K562 (cell line): ENCODE data around the gene DPM1. TPM values are rescaled to one million over a fixed set of nuclear protein-coding genes. Genes with fewer than 3 reads are reported as not detected.

Experiments used
- ATAC-seq: fragments of 200-7000 bp; cut with Tn5 transposase; 3 replicates; pipeline ENCODE4 v1.9.1; 2020; ENCODE audit warnings: moderate library complexity
- BruUV-seq: library from RNA; stranded (reverse); fragments of 400-500 nt; replicated peaks from 2 replicates; lab custom pipeline; 2021; lab: Mats Ljungman, UMichigan
- CTCF ChIA-PET: fragments of 300-600 bp; formaldehyde crosslinking; extraction: SDS; loops from one replicate; lab custom pipeline; 2021; ENCODE audit warnings: low intra/inter-chr PET ratio; lab: Yijun Ruan, JAX
- POLR2A ChIA-PET: fragments of 300-600, 350-650 bp; sonication (Branson Sonifier 250); formaldehyde crosslinking; extraction: SDS; loops from one replicate; lab custom pipeline; 2021; ENCODE audit warnings: antibody characterized with exemption, inconsistent platforms; lab: Yijun Ruan, JAX
- DNase-seq, 4 experiments: peaks; one replicate each; pipeline versions ENCODE4 v3.0.0 to v3.0.0-alpha.2; 2011 to 2018; ENCODE audit warnings: low spot score in 3 of 4, mixed read lengths in 3 of 4; ENCODE audit errors: extremely low read depth in 1 of 4
- FAIRE-seq: peaks from 2 replicates; lab custom pipeline; 2011; peaks lifted over from hg19 to GRCh38; lab: Jason Lieb, UNC
- H2AFZ ChIP-seq: 2 replicates; pipeline ENCODE4 v1.6.0; 2011; ENCODE audit warnings: low read depth, low read length, control low read depth, inconsistent platforms
- H3K27ac ChIP-seq: fragments of 200-600 bp; 3 replicates; pipeline ENCODE4 v1.8.0; 2011; ENCODE audit warnings: low read depth, mild to moderate bottlenecking, control low read depth, inconsistent platforms, low read length, moderate library complexity, mixed read lengths; ENCODE audit errors: extremely low read depth
- H3K27me3 ChIP-seq, 2 experiments: fragments of 300-600 bp in 1 of 2; 2 replicates in 1 of 2; 3 replicates in 1 of 2; pipeline versions ENCODE4 v1.6.0 to v1.8.0; 2011; ENCODE audit warnings: inconsistent platforms in 2 of 2, low read length in 2 of 2, mild to moderate bottlenecking in 1 of 2, mixed read lengths in 1 of 2, moderate library complexity in 1 of 2; ENCODE audit not compliant: control insufficient read depth in 2 of 2, insufficient read depth in 2 of 2
- H3K36me3 ChIP-seq: fragments of 300-600 bp; 3 replicates; pipeline ENCODE4 v1.8.0; 2011; ENCODE audit warnings: mild to moderate bottlenecking, low read length, inconsistent platforms; ENCODE audit not compliant: control insufficient read depth, insufficient read depth
- H3K4me1 ChIP-seq, 2 experiments: fragments of 200-600 bp in 1 of 2; replicated peaks in 1 of 2; 2 replicates in 1 of 2; 3 replicates in 1 of 2; pipeline versions ENCODE4 v1.5.1 to v1.8.0; 2011; ENCODE audit warnings: inconsistent platforms in 2 of 2, low read length in 2 of 2, mild to moderate bottlenecking in 1 of 2, mixed read lengths in 1 of 2, moderate library complexity in 1 of 2; ENCODE audit not compliant: control insufficient read depth in 2 of 2, insufficient read depth in 2 of 2
- H3K4me2 ChIP-seq: 2 replicates; pipeline ENCODE4 v1.6.1; 2011; ENCODE audit warnings: low read length, control low read depth, inconsistent platforms, mixed read lengths; ENCODE audit not compliant: insufficient read depth
- H3K4me3 ChIP-seq: fragments of 200-600 bp; sonication (generic), shearing (Covaris generic); 2 replicates; pipeline ENCODE4 v1.5.1; 2016; ENCODE audit warnings: control low read depth, inconsistent platforms
- H3K79me2 ChIP-seq: fragments of 200-600 bp; 3 replicates; pipeline ENCODE4 v1.8.0; 2011; ENCODE audit warnings: low read length, inconsistent platforms; ENCODE audit not compliant: control insufficient read depth, insufficient read depth
- H3K9ac ChIP-seq, 2 experiments: 2 replicates each; pipeline versions ENCODE4 v1.6.0 to v1.6.1; 2011; ENCODE audit warnings: low read depth in 2 of 2, low read length in 2 of 2, control low read depth in 1 of 2, inconsistent platforms in 1 of 2, mild to moderate bottlenecking in 1 of 2, mixed read lengths in 1 of 2; ENCODE audit not compliant: insufficient read depth in 1 of 2
- H3K9me1 ChIP-seq: one replicate; pipeline ENCODE4 v1.6.0; 2011; ENCODE audit warnings: inconsistent platforms, mild to moderate bottlenecking, low read length, moderate library complexity; ENCODE audit not compliant: control insufficient read depth, insufficient read depth
- H3K9me3 ChIP-seq: replicated peaks from 2 replicates; pipeline ENCODE4 v1.5.1; 2011; ENCODE audit warnings: low read depth, low read length, inconsistent platforms; ENCODE audit not compliant: control insufficient read depth, insufficient read depth
- H4K20me1 ChIP-seq: replicated peaks from 2 replicates; pipeline ENCODE4 v1.6.1; 2011; ENCODE audit warnings: low read length, inconsistent platforms, mixed read lengths; ENCODE audit not compliant: control insufficient read depth, insufficient read depth
- ATF3 ChIP-seq, 2 experiments: fragments of 450-650 bp in 1 of 2; sonication (generic) in 1 of 2; formaldehyde crosslinking in 1 of 2; IDR thresholded peaks in 1 of 2; conservative IDR thresholded peaks in 1 of 2; 2 replicates each; pipeline versions ENCODE4 v1.6.1 to v1.8.1; 2016 to 2023; ENCODE audit warnings: mild to moderate bottlenecking in 2 of 2, moderate library complexity in 2 of 2, inconsistent platforms in 1 of 2, missing genetic modification reagents in 1 of 2
- C11orf30 ChIP-seq: fragments of 450-650 bp; IDR thresholded peaks from 2 replicates; pipeline ENCODE4 v1.6.1; 2016; ENCODE audit warnings: low read depth, mild to moderate bottlenecking
- CEBPG ChIP-seq, 3 experiments: fragments of 200-800 bp in 1 of 3; sonication (Bioruptor generic) in 1 of 3; sonication (generic) in 1 of 3; formaldehyde crosslinking in 1 of 3; IDR thresholded peaks in 2 of 3; conservative IDR thresholded peaks in 1 of 3; 2 replicates each; pipeline versions ENCODE4 v1.6.1 to v1.8.0; 2016 to 2022; ENCODE audit warnings: missing compliant biosample characterization in 2 of 3, missing genetic modification characterization in 2 of 3, mild to moderate bottlenecking in 1 of 3, missing genetic modification reagents in 1 of 3
- ILF3 ChIP-seq: fragments of 450-650 bp; IDR thresholded peaks from 2 replicates; pipeline ENCODE4 v1.6.1; 2018; ENCODE audit warnings: antibody characterized with exemption, mild to moderate bottlenecking, moderate library complexity, borderline replicate concordance
- JUND ChIP-seq, 2 experiments: IDR thresholded peaks; 2 replicates in 1 of 2; 3 replicates in 1 of 2; pipeline ENCODE4 v1.6.1; 2011; ENCODE audit warnings: borderline replicate concordance in 2 of 2, low read depth in 2 of 2, low read length in 2 of 2, improper control_type of control experiment in 1 of 2, missing biosample characterization in 1 of 2, missing genetic modification characterization in 1 of 2, missing genetic modification reagents in 1 of 2
- MAFG ChIP-seq: fragments of 450-650 bp; conservative IDR thresholded peaks from 2 replicates; pipeline ENCODE4 v1.6.1; 2016; ENCODE audit warnings: missing genetic modification characterization, missing compliant biosample characterization
- XRCC5 ChIP-seq: fragments of 200-400 bp; formaldehyde crosslinking; IDR thresholded peaks from 2 replicates; pipeline ENCODE4 v1.6.1; 2017; ENCODE audit warnings: low read depth, mild to moderate bottlenecking, low read length
- YBX1 ChIP-seq: fragments of 450-650 bp; IDR thresholded peaks from 2 replicates; pipeline ENCODE4 v1.7.1; 2016; ENCODE audit warnings: mild to moderate bottlenecking
- WGBS: fragments of 100-300 bp; shearing (Covaris generic); methylation state at CpG from one replicate; pipeline ENCODE4 v1.1.6; 2016; ENCODE audit warnings: low coverage, mixed read lengths; ENCODE audit not compliant: insufficient coverage; ENCODE audit errors: missing lambda C conversion rate; 5-methylcytosine and 5-hydroxymethylcytosine counted together
- in situ Hi-C: fragments of 300-500 bp; cut with MboI; formaldehyde crosslinking; loops from 4 replicates; pipeline ENCODE4 v1.15.0; 2018; ENCODE audit warnings: inconsistent platforms, mixed read lengths
- intact Hi-C: fragments of 100-400 bp; cut with micrococcal nuclease; formaldehyde crosslinking; loops from 2 replicates; pipeline ENCODE4 v1.14.2; 2022
- polyA plus RNA-seq, 8 experiments: library from polyadenylated mRNA; depleted of rRNA in 4 of 8; stranded (reverse) in 5 of 8; unstranded in 3 of 8; fragments of >200 nt; fragmentation: Nextera tagmentation in 2 of 8; fragmentation: Illumina TruSeq in 1 of 8; extraction: Ambion mirVana in 2 of 8; extraction: Trizol in 1 of 8; gene quantifications; 2 replicates each; pipeline versions ENCODE4 v1.2.1 to v1.2.3, GENCODE V29; 2011 to 2014; ENCODE audit warnings: inconsistent platforms in 1 of 8, missing spikeins in 1 of 8
- total RNA-seq, 7 experiments: library from RNA; depleted of rRNA in 6 of 7; stranded (reverse); fragments of >200 nt in 6 of 7; fragmentation: Illumina TruSeq in 2 of 7; extraction: Trizol in 2 of 7; gene quantifications; 2 replicates each; pipeline versions ENCODE4 v1.2.1 to v1.2.3, GENCODE V29; 2011 to 2021; ENCODE audit warnings: low replicate concordance in 1 of 7

DPM1 gene
- total and polyA plus RNA-seq, 9 of the 15 experiments (the other 6 are each of a cell fraction or from before 2014, with no cell fraction given) = 75.2 to 190 (median 153) TPM

- WGBS = 3% methylated on average over 7 of the region's 7 CpGs
- Histone ChIP-seq H3K9me1 (peaks cover 8% of the 10 kb centered on the region), H3K4me3 (peak overlapping the region; percentile 74), H3K9ac (peak overlapping the region; percentile 50 to 96; a peak in 3 of 4 replicates), H3K27me3 (no peaks in the 10 kb centered on the region), H2AFZ (no peak overlapping the region), H3K36me3 (peaks cover 60% of the 10 kb centered on the region), H3K4me1 (peaks cover 12 to 19% of the 10 kb centered on the region in 2 experiments; a peak in 4 of 5 replicates), H3K27ac (peak overlapping the region; percentile 97), H3K4me2 (peak overlapping the region; percentile 93), H4K20me1 (peaks cover 20% of the 10 kb centered on the region), H3K79me2 (peaks cover 81% of the 10 kb centered on the region), H3K9me3 (no peaks in the 10 kb centered on the region)
- ATAC-seq (peak; percentile 8; the same call in 1 of the 3 replicates), FAIRE-seq (no peak), DNase-seq (no peak)
- intact Hi-C loops (no loop called here), in situ Hi-C loops (no loop called here)
- TF ChIP-seq ATF3 (IDR thresholded peaks at IDR 0.05) (peak; percentile 27; the same call in 1 of the 2 replicates), ATF3 (CRISPR knock-in tag; conservative IDR thresholded peaks at IDR 0.05) (no peak), CEBPG (CRISPR knock-in tag; IDR thresholded peaks at IDR 0.05) (peak; percentile 74), CEBPG (tag; conservative IDR thresholded peaks at IDR 0.05 in 1 of 2, IDR thresholded peaks at IDR 0.05 in 1 of 2) (peak in 1 of 2 experiments; percentile 29; a peak in 1 of 4 replicates), JUND (IDR thresholded peaks at IDR 0.05; ENCODE audit: borderline replicate concordance, low read depth, low read length) (no peak), JUND (tag; IDR thresholded peaks at IDR 0.05; ENCODE audit: borderline replicate concordance, low read depth, low read length) (no peak), YBX1 (no peak), XRCC5 (0 out of 2 replicates have a peak, but pooled peaks have one; percentile 16), MAFG (tag) (0 out of 2 replicates have a peak, but pooled peaks have one; percentile 5), C11orf30 (peak; percentile 11; the same call in 1 of the 2 replicates), ILF3 (no peak)
- CTCF ChIA-PET = no interaction called here
- BruUV-seq = no TSS peak
- POLR2A ChIA-PET = interaction anchor here (0.6 to 2.0 kb wide), 13 partner anchors 10 to 267 kb away, joined by 3 to 17 read pairs (median 5); partner anchors contain the start of genes ADNP and BCAS4
These were observed 1.1 kb downstream of the DPM1 start for GRCh38 chr20:50957276-50957675.
